Upper lobe of left lung (tissue), 4 donors: ENCODE measurements around the gene PKHD1.

Experiments
- POLR2A ChIP-seq, 4 donors: fragments of 450-650 bp; IDR thresholded peaks; one replicate each; pipeline ENCODE4 v1.5.1; 2016 to 2017; ENCODE audit warnings: antibody characterized with exemption in 4 of 4, mild to moderate bottlenecking in 2 of 4
- TF ChIP-seq, protein P1 (sequence below), 6 experiments: fragments of 450-650 bp in 4 of 6; fragments of 200-600 bp in 2 of 6; sonication (generic) in 2 of 6; IDR thresholded peaks; one replicate each; pipeline ENCODE4 v1.5.1; 2016 to 2019; ENCODE audit warnings: antibody characterized with exemption in 6 of 6

GRCh38 chr6:52049252-52050050 is 38.0 kb downstream of the PKHD1 start:
- TF ChIP-seq, protein P1, sequence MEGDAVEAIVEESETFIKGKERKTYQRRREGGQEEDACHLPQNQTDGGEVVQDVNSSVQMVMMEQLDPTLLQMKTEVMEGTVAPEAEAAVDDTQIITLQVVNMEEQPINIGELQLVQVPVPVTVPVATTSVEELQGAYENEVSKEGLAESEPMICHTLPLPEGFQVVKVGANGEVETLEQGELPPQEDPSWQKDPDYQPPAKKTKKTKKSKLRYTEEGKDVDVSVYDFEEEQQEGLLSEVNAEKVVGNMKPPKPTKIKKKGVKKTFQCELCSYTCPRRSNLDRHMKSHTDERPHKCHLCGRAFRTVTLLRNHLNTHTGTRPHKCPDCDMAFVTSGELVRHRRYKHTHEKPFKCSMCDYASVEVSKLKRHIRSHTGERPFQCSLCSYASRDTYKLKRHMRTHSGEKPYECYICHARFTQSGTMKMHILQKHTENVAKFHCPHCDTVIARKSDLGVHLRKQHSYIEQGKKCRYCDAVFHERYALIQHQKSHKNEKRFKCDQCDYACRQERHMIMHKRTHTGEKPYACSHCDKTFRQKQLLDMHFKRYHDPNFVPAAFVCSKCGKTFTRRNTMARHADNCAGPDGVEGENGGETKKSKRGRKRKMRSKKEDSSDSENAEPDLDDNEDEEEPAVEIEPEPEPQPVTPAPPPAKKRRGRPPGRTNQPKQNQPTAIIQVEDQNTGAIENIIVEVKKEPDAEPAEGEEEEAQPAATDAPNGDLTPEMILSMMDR (IDR thresholded peaks at IDR 0.05), result peak in 5 of 6 experiments; percentile 18 to 43 (median 26)
- TF ChIP-seq POLR2A (IDR thresholded peaks at IDR 0.05), result no peak
